HG03439 (cell line): ENCODE results near the gene FCGR3B.
"Not testable (repeated sequence)": the region's sequence is repeated elsewhere in the genome, so short reads cannot be mapped to it uniquely, and the experiment has no call there.

Source experiments
- ATAC-seq: cut with Tn5 transposase; IDR thresholded peaks from one replicate; pipeline ENCODE4 v1.9.1; 2021; ENCODE audit warnings: mild to moderate bottlenecking, moderate library complexity; ENCODE audit not compliant: unreplicated experiment

Gene FCGR3B

GRCh38 chr1:161639203-161639602, 8.2 kb upstream of the FCGR3B start:
- not testable (repeated sequence) for ATAC-seq

- ATAC-seq = not testable (repeated sequence)
Measured at GRCh38 chr1:161638251-161638993, 7.4 kb upstream of the FCGR3B start.

- not testable (repeated sequence) for ATAC-seq
Measured at GRCh38 chr1:161636976-161637375, 6.0 kb upstream of the FCGR3B start.

GRCh38 chr1:161636189-161636782, 5.3 kb upstream of the FCGR3B start:
- ATAC-seq = not testable (repeated sequence)

- not testable (repeated sequence) for ATAC-seq
Measured at GRCh38 chr1:161634993-161635392, 4.0 kb upstream of the FCGR3B start.

GRCh38 chr1:161630128-161630742, 741 bp downstream of the FCGR3B start:
- ATAC-seq = not testable (repeated sequence)

- ATAC-seq = not testable (repeated sequence)
Measured at GRCh38 chr1:161626445-161627146, 4.4 kb downstream of the FCGR3B start.

- not testable (repeated sequence) for ATAC-seq
Measured at GRCh38 chr1:161624605-161625004, 6.4 kb downstream of the FCGR3B start.

- not testable (repeated sequence) for ATAC-seq
Measured at GRCh38 chr1:161623401-161624051, 7.5 kb downstream of the FCGR3B start.

GRCh38 chr1:161622054-161622453, 8.9 kb downstream of the FCGR3B start:
- peak; percentile 16 for ATAC-seq

- ATAC-seq = peak; percentile 69
Measured at GRCh38 chr1:161621181-161622000, 9.6 kb downstream of the FCGR3B start.

- not testable (repeated sequence) for ATAC-seq
Measured at GRCh38 chr1:161620399-161620798, 10.6 kb downstream of the FCGR3B start.

GRCh38 chr1:161618517-161618916, 12.5 kb downstream of the FCGR3B start:
- ATAC-seq = not testable (repeated sequence)

GRCh38 chr1:161616417-161616816, 14.6 kb downstream of the FCGR3B start:
- not testable (repeated sequence) for ATAC-seq

- not testable (repeated sequence) for ATAC-seq
Measured at GRCh38 chr1:161613142-161613514, 17.8 kb downstream of the FCGR3B start.

GRCh38 chr1:161612322-161613141, 18.4 kb downstream of the FCGR3B start:
- ATAC-seq = peak; percentile 89

- not testable (repeated sequence) for ATAC-seq
Measured at GRCh38 chr1:161611866-161612321, 19.1 kb downstream of the FCGR3B start.

GRCh38 chr1:161610198-161610597, 20.8 kb downstream of the FCGR3B start:
- ATAC-seq = not testable (repeated sequence)
